Lung (tissue), 12 donors: ENCODE results near the gene DAAM2. TPM values are rescaled to one million over a fixed set of nuclear protein-coding genes. Genes with fewer than 3 reads are reported as not detected.

Experiments
- ATAC-seq: fragments of 200-7000 bp; cut with Tn5 transposase; one replicate; pipeline ENCODE4 v1.9.1; 2020; ENCODE audit warnings: moderate number of reproducible peaks; ENCODE audit not compliant: insufficient read depth, low FRiP score
- DNase-seq, 3 donors: peaks; one replicate each; pipeline ENCODE4 v3.0.0-alpha.2; 2013 to 2017
- H3K27ac ChIP-seq, 2 donors: one replicate each; pipeline ENCODE4 v1.5.1; 2013; ENCODE audit warnings: mild to moderate bottlenecking in 2 of 2, moderate library complexity in 2 of 2, control low read depth in 1 of 2, inconsistent platforms in 1 of 2, low read depth in 1 of 2, low read length in 1 of 2
- H3K27me3 ChIP-seq, 3 donors: one replicate each; pipeline ENCODE4 v1.5.1; 2013; ENCODE audit warnings: low read length in 2 of 3; ENCODE audit not compliant: control insufficient read depth in 3 of 3, insufficient read depth in 3 of 3
- H3K36me3 ChIP-seq, 4 donors: one replicate each; pipeline ENCODE4 v1.5.1; 2013; ENCODE audit warnings: low read length in 4 of 4, mild to moderate bottlenecking in 1 of 4, moderate library complexity in 1 of 4; ENCODE audit not compliant: control insufficient read depth in 4 of 4, insufficient read depth in 4 of 4
- H3K4me1 ChIP-seq, 5 donors: one replicate each; pipeline ENCODE4 v1.5.1; 2013; ENCODE audit warnings: low read length in 5 of 5, mild to moderate bottlenecking in 2 of 5, moderate library complexity in 1 of 5; ENCODE audit not compliant: control insufficient read depth in 5 of 5, insufficient read depth in 5 of 5
- H3K4me3 ChIP-seq: one replicate; pipeline ENCODE4 v1.5.1; 2013; ENCODE audit warnings: mild to moderate bottlenecking, control low read depth, moderate library complexity
- H3K9ac ChIP-seq, 2 donors: one replicate each; pipeline ENCODE4 v1.5.1; 2013; ENCODE audit warnings: low read length in 2 of 2, control low read depth in 1 of 2; ENCODE audit not compliant: insufficient read depth in 1 of 2
- H3K9me3 ChIP-seq, 4 donors: one replicate each; pipeline ENCODE4 v1.5.1; 2013; ENCODE audit warnings: low read length in 3 of 4, mild to moderate bottlenecking in 1 of 4, moderate library complexity in 1 of 4; ENCODE audit not compliant: control insufficient read depth in 4 of 4, insufficient read depth in 3 of 4
- WGBS, 2 donors: extraction: QIAGEN DNeasy Blood & Tissue Kit; methylation state at CpG; one replicate each; pipeline ENCODE4 v1.1.7; 2013; 5-methylcytosine and 5-hydroxymethylcytosine counted together
- polyA plus RNA-seq, 2 donors: library from polyadenylated mRNA; stranded (reverse); fragments of 200-250 nt; gene quantifications; one replicate each; pipeline ENCODE4 v1.2.1, GENCODE V29; 2013
- total RNA-seq, 2 donors: library from RNA; depleted of rRNA in 1 of 2; stranded (reverse); fragments of >200 nt in 1 of 2; gene quantifications; one replicate each; pipeline ENCODE4 v1.2.1, GENCODE V29; 2014 to 2021
- TF ChIP-seq, protein P1 (sequence below): IDR thresholded peaks from 2 replicates; pipeline ENCODE4 v1.5.1; 2012; ENCODE audit warnings: mild to moderate bottlenecking; ENCODE audit errors: control extremely low read depth, extremely low read depth
- donor health status: control.
- donor health status: control.
- donor health status: Bipolar disorder and iron deficiency.
- donor health status: healthy.
- donor health status: DM: yes; HTN: yes; CAD: no.

Gene DAAM2
- total and polyA plus RNA-seq, 4 donors: 13.6 to 43.0 (median 28.5) TPM

DNA sequence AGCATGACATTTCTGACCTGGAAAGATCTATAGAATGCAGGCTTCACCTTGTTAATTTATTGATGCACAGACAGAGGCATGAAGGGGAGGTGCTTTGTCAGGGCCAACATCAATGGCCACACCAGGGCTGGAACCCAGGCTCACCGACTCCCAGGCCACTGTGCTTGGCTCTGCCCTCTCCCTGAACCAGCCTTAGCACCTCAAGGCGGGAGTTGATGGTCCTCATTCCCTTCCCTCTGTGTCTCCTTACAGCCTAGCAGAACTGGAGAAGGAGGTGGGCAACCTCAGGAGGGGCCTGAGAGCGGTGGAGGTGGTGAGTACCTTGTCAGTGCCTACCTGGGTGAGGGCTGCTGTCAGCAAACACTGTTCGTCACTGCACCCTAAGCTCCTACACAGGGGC, 106.4 kb downstream of the DAAM2 start:
- ATAC-seq (no peak), DNase-seq (no peak)
- 90 to 95% methylated on average over 4 of the region's 4 CpGs for WGBS, 2 donors
- H3K9me3 ChIP-seq: no peaks in the 10 kb centered on the region
- H3K27ac ChIP-seq: no peak overlapping the region
- no peaks in the 10 kb centered on the region for H3K4me1 ChIP-seq
- no peak overlapping the region for H3K9ac ChIP-seq
- H3K36me3 ChIP-seq: peaks cover 0 to 50% (median 23%) of the 10 kb centered on the region in 4 donors
- H3K27me3 ChIP-seq: no peaks in the 10 kb centered on the region
- no peak overlapping the region for H3K4me3 ChIP-seq
- TF ChIP-seq, protein P1, sequence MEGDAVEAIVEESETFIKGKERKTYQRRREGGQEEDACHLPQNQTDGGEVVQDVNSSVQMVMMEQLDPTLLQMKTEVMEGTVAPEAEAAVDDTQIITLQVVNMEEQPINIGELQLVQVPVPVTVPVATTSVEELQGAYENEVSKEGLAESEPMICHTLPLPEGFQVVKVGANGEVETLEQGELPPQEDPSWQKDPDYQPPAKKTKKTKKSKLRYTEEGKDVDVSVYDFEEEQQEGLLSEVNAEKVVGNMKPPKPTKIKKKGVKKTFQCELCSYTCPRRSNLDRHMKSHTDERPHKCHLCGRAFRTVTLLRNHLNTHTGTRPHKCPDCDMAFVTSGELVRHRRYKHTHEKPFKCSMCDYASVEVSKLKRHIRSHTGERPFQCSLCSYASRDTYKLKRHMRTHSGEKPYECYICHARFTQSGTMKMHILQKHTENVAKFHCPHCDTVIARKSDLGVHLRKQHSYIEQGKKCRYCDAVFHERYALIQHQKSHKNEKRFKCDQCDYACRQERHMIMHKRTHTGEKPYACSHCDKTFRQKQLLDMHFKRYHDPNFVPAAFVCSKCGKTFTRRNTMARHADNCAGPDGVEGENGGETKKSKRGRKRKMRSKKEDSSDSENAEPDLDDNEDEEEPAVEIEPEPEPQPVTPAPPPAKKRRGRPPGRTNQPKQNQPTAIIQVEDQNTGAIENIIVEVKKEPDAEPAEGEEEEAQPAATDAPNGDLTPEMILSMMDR: no peak

DNA sequence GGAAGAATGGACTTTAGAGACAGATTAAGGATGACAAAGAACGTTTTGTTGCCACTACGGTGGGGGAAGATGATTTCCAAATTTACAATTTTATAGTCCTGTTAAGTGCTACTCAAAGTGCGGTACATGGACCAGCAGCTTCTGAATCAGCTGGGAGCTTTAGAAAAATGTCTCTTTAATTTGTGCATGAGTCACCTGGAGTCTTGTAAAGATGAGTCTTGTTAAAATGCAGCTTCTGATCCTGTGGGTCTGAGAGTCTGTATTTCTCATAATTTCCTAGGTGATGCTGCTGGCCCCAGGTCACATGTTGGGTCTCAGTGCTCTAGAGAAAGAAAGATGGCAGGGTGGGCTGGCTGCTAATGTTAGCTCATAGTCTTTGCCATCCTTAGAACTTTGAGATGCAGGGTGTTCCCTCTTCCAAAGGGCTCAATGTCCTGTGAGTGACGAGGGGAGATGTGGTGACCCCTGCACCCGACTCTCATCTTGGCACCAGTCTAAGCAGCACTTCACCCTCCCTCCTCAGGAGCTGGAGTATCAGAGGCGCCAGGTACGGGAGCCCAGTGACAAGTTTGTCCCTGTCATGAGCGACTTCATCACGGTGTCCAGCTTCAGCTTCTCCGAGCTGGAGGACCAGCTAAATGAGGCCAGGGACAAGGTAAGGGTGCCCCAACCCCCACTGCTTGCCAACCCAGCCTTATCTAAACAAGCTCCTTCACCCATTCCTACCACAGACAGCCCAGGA, 107.5 kb downstream of the DAAM2 start:
- Histone ChIP-seq H3K4me1 (no peaks in the 10 kb centered on the region), H3K27me3 (no peaks in the 10 kb centered on the region), H3K9me3 (no peaks in the 10 kb centered on the region), H3K36me3 (peaks cover 0 to 50% (median 24%) of the 10 kb centered on the region in 4 donors), H3K4me3 (no peak overlapping the region), H3K27ac (no peak overlapping the region), H3K9ac (no peak overlapping the region)
- ATAC-seq (no peak), DNase-seq (no peak)
- WGBS, 2 donors: 88 to 94% methylated on average over 10 of the region's 10 CpGs
- TF ChIP-seq, protein P1: no peak

- no peaks in the 10 kb centered on the region for H3K4me1 ChIP-seq
- DNase-seq: no peak
- TF ChIP-seq, protein P1: no peak
- 86 to 95% methylated on average over 10 of the region's 10 CpGs for WGBS, 2 donors
- peaks cover 0 to 50% (median 24%) of the 10 kb centered on the region in 4 donors for H3K36me3 ChIP-seq
- H3K27ac ChIP-seq: no peak overlapping the region
- H3K4me3 ChIP-seq: no peak overlapping the region
- H3K9ac ChIP-seq: no peak overlapping the region
- no peak for ATAC-seq
- no peaks in the 10 kb centered on the region for H3K9me3 ChIP-seq
- no peaks in the 10 kb centered on the region for H3K27me3 ChIP-seq
Observed at GRCh38 chr6:39901116-39901655, 109.0 kb downstream of the DAAM2 start.
